Measurements from ENCODE around the gene ACTA1. TPM values are rescaled to one million over a fixed set of nuclear protein-coding genes. Genes with fewer than 3 reads are reported as not detected.

Gene ACTA1
- total and polyA plus RNA-seq, 2 of the 13 experiments (the other 11 are each of a cell fraction or from before 2014, with no cell fraction given): 1.4 to 5.2 TPM

- TF ChIP-seq, protein P1, sequence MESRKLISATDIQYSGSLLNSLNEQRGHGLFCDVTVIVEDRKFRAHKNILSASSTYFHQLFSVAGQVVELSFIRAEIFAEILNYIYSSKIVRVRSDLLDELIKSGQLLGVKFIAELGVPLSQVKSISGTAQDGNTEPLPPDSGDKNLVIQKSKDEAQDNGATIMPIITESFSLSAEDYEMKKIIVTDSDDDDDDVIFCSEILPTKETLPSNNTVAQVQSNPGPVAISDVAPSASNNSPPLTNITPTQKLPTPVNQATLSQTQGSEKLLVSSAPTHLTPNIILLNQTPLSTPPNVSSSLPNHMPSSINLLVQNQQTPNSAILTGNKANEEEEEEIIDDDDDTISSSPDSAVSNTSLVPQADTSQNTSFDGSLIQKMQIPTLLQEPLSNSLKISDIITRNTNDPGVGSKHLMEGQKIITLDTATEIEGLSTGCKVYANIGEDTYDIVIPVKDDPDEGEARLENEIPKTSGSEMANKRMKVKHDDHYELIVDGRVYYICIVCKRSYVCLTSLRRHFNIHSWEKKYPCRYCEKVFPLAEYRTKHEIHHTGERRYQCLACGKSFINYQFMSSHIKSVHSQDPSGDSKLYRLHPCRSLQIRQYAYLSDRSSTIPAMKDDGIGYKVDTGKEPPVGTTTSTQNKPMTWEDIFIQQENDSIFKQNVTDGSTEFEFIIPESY (CRISPR knock-in tag; IDR thresholded peaks at IDR 0.05): 0 out of 2 replicates have a peak, but pooled peaks have one; percentile 18
- TF ChIP-seq ZNF335 (CRISPR knock-in tag; IDR thresholded peaks at IDR 0.05): no peak
- TF ChIP-seq TFAP4 (IDR thresholded peaks at IDR 0.05; ENCODE audit: borderline replicate concordance, low read depth): no peak
- TF ChIP-seq ZNF782 (CRISPR knock-in tag; IDR thresholded peaks at IDR 0.05; ENCODE audit: borderline replicate concordance): no peak
- TF ChIP-seq ZNF12 (CRISPR knock-in tag; IDR thresholded peaks at IDR 0.05): no peak
- no peak for TF ChIP-seq POLR2G (IDR thresholded peaks at IDR 0.05; ENCODE audit: low read depth, low read length)
- no peak for TF ChIP-seq ZNF431 (CRISPR knock-in tag; IDR thresholded peaks at IDR 0.05; ENCODE audit: borderline replicate concordance, low read depth)
- TF ChIP-seq ZNF619 (CRISPR knock-in tag; IDR thresholded peaks at IDR 0.05): 0 out of 2 replicates have a peak, but pooled peaks have one; percentile 39
- no peak for TF ChIP-seq GATA4 (IDR thresholded peaks at IDR 0.05; ENCODE audit: borderline replicate concordance, low read depth)
- TF ChIP-seq UBTF (CRISPR knock-in tag; IDR thresholded peaks at IDR 0.05): 0 out of 2 replicates have a peak, but pooled peaks have one; percentile 15
- TF ChIP-seq HNRNPLL (IDR thresholded peaks at IDR 0.05; ENCODE audit: low read depth, low read length, poor library complexity, severe bottlenecking): peak; percentile 35
- TF ChIP-seq, protein P2, sequence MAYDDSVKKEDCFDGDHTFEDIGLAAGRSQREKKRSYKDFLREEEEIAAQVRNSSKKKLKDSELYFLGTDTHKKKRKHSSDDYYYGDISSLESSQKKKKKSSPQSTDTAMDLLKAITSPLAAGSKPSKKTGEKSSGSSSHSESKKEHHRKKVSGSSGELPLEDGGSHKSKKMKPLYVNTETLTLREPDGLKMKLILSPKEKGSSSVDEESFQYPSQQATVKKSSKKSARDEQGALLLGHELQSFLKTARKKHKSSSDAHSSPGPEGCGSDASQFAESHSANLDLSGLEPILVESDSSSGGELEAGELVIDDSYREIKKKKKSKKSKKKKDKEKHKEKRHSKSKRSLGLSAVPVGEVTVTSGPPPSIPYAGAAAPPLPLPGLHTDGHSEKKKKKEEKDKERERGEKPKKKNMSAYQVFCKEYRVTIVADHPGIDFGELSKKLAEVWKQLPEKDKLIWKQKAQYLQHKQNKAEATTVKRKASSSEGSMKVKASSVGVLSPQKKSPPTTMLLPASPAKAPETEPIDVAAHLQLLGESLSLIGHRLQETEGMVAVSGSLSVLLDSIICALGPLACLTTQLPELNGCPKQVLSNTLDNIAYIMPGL (CRISPR knock-in tag; IDR thresholded peaks at IDR 0.05; ENCODE audit: borderline replicate concordance in 1 of 2, low read depth in 1 of 2): 0 out of 4 replicates have a peak, but pooled peaks of 1 of the 2 experiments have one; percentile 23
- TF ChIP-seq, protein P3, sequence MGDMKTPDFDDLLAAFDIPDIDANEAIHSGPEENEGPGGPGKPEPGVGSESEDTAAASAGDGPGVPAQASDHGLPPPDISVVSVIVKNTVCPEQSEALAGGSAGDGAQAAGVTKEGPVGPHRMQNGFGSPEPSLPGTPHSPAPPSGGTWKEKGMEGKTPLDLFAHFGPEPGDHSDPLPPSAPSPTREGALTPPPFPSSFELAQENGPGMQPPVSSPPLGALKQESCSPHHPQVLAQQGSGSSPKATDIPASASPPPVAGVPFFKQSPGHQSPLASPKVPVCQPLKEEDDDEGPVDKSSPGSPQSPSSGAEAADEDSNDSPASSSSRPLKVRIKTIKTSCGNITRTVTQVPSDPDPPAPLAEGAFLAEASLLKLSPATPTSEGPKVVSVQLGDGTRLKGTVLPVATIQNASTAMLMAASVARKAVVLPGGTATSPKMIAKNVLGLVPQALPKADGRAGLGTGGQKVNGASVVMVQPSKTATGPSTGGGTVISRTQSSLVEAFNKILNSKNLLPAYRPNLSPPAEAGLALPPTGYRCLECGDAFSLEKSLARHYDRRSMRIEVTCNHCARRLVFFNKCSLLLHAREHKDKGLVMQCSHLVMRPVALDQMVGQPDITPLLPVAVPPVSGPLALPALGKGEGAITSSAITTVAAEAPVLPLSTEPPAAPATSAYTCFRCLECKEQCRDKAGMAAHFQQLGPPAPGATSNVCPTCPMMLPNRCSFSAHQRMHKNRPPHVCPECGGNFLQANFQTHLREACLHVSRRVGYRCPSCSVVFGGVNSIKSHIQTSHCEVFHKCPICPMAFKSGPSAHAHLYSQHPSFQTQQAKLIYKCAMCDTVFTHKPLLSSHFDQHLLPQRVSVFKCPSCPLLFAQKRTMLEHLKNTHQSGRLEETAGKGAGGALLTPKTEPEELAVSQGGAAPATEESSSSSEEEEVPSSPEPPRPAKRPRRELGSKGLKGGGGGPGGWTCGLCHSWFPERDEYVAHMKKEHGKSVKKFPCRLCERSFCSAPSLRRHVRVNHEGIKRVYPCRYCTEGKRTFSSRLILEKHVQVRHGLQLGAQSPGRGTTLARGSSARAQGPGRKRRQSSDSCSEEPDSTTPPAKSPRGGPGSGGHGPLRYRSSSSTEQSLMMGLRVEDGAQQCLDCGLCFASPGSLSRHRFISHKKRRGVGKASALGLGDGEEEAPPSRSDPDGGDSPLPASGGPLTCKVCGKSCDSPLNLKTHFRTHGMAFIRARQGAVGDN (CRISPR knock-in tag; IDR thresholded peaks at IDR 0.05): peak; percentile 62
- peak; percentile 37; the same call in 1 of the 2 replicates for TF ChIP-seq IRF9 (CRISPR knock-in tag; IDR thresholded peaks at IDR 0.05; ENCODE audit: borderline replicate concordance)
Measured at GRCh38 chr1:229407206-229408026, 26.5 kb downstream of the ACTA1 start (continued).
